IPS-NIHi11 (cell line): ENCODE data around the gene TCF7L2.
"Not testable (repeated sequence)": the region's sequence is repeated elsewhere in the genome, so short reads cannot be mapped to it uniquely, and the experiment has no call there.

ENCODE experiments used
- DNase-seq: peaks from one replicate; pipeline ENCODE4 v3.0.0; 2012; ENCODE audit warnings: mixed read lengths, low spot score

TCF7L2 gene

GRCh38 chr10:113047151-113047550 is 97.1 kb downstream of the TCF7L2 start:
- DNase-seq: no peak

- no peak for DNase-seq
Observed at GRCh38 chr10:113047605-113047962, 97.5 kb downstream of the TCF7L2 start.

GRCh38 chr10:113047963-113048781 is 98.1 kb downstream of the TCF7L2 start:
- no peak for DNase-seq

- no peak for DNase-seq
Observed at GRCh38 chr10:113049881-113050280, 99.8 kb downstream of the TCF7L2 start.

GRCh38 chr10:113052076-113052830 is 102.2 kb downstream of the TCF7L2 start:
- no peak for DNase-seq

- DNase-seq: no peak
Observed at GRCh38 chr10:113053091-113053490, 103.0 kb downstream of the TCF7L2 start.

GRCh38 chr10:113053881-113054280 is 103.8 kb downstream of the TCF7L2 start:
- peak; percentile 62 for DNase-seq

GRCh38 chr10:113055458-113055857 is 105.4 kb downstream of the TCF7L2 start:
- no peak for DNase-seq

- DNase-seq: no peak
Observed at GRCh38 chr10:113056030-113056429, 106.0 kb downstream of the TCF7L2 start.

GRCh38 chr10:113056441-113057021 is 106.5 kb downstream of the TCF7L2 start:
- no peak for DNase-seq

GRCh38 chr10:113057948-113058522 is 108.0 kb downstream of the TCF7L2 start:
- no peak for DNase-seq

GRCh38 chr10:113058523-113059370 is 108.7 kb downstream of the TCF7L2 start:
- peak; percentile 41 for DNase-seq

- DNase-seq: no peak
Observed at GRCh38 chr10:113059371-113059780, 109.3 kb downstream of the TCF7L2 start.

GRCh38 chr10:113060201-113061053 is 110.4 kb downstream of the TCF7L2 start:
- DNase-seq: no peak

GRCh38 chr10:113061054-113061430 is 111.0 kb downstream of the TCF7L2 start:
- no peak for DNase-seq

- no peak for DNase-seq
Observed at GRCh38 chr10:113061557-113061956, 111.5 kb downstream of the TCF7L2 start.

- DNase-seq: peak; percentile 46
Observed at GRCh38 chr10:113063043-113063967, 113.3 kb downstream of the TCF7L2 start.

- DNase-seq: no peak
Observed at GRCh38 chr10:113064039-113064438, 114.0 kb downstream of the TCF7L2 start.

- not testable (repeated sequence) for DNase-seq
Observed at GRCh38 chr10:113066120-113066519, 116.1 kb downstream of the TCF7L2 start.
